PC-9 (cell line): ENCODE data around the gene RPL31. TPM values are rescaled to one million over a fixed set of nuclear protein-coding genes. Genes with fewer than 3 reads are reported as not detected.

ENCODE experiments used
- Bru-seq: library from RNA; stranded (reverse); fragments of 400-500 nt; gene quantifications from one replicate; lab custom pipeline; 2021; lab: Mats Ljungman, UMichigan
- BruChase-seq, 2 experiments: library from RNA; stranded (reverse); fragments of 400-500 nt; gene quantifications; one replicate each; lab custom pipeline; 2021; lab: Mats Ljungman, UMichigan
- BruUV-seq: library from RNA; stranded (reverse); fragments of 400-500 nt; replicated peaks from 2 replicates; lab custom pipeline; 2021; lab: Mats Ljungman, UMichigan
- CTCF ChIA-PET: fragments of 300-600 bp; sonication (Branson Sonifier 250); formaldehyde crosslinking; loops from one replicate; lab custom pipeline; 2022; ENCODE audit warnings: antibody characterized with exemption; lab: Charles Lee
- POLR2A ChIA-PET: fragments of 300-600 bp; sonication (Branson Sonifier 250); formaldehyde crosslinking; loops from one replicate; lab custom pipeline; 2022; ENCODE audit warnings: antibody characterized with exemption; ENCODE audit not compliant: unreplicated experiment; lab: Charles Lee
- DNase-seq, 2 experiments: peaks; one replicate each; pipeline versions ENCODE4 v3.0.0 to v3.0.0-alpha.2; 2015 to 2022; ENCODE audit warnings: mixed read lengths in 1 of 2
- H2AFZ ChIP-seq: fragments of 200-600 bp; sonication (generic); 2 replicates; pipeline ENCODE4 v1.8.1; 2017; ENCODE audit warnings: antibody characterized with exemption
- H3F3A ChIP-seq: fragments of 200-600 bp; sonication (generic); 2 replicates; pipeline ENCODE4 v1.8.1; 2017; ENCODE audit warnings: antibody characterized with exemption, mild to moderate bottlenecking, low read depth; ENCODE audit not compliant: insufficient read depth
- H3K27ac ChIP-seq: fragments of 200-600 bp; sonication (generic); 2 replicates; pipeline ENCODE4 v1.6.1; 2016; ENCODE audit warnings: mixed run types
- H3K27me3 ChIP-seq: fragments of 200-600 bp; sonication (generic); 2 replicates; pipeline ENCODE4 v1.6.1; 2016; ENCODE audit warnings: low read depth, mixed run types; ENCODE audit not compliant: insufficient read depth
- H3K36me3 ChIP-seq: fragments of 200-600 bp; sonication (generic); 2 replicates; pipeline ENCODE4 v1.6.1; 2016; ENCODE audit warnings: low read depth, mixed run types
- H3K4me1 ChIP-seq: fragments of 200-600 bp; sonication (generic); replicated peaks from 2 replicates; pipeline ENCODE4 v1.6.1; 2016; ENCODE audit warnings: mixed run types; ENCODE audit not compliant: insufficient read depth
- H3K4me2 ChIP-seq: fragments of 200-600 bp; sonication (generic); 2 replicates; pipeline ENCODE4 v1.6.1; 2017; ENCODE audit warnings: mixed run types
- H3K4me3 ChIP-seq: fragments of 200-600 bp; sonication (generic); 2 replicates; pipeline ENCODE4 v1.6.1; 2016; ENCODE audit warnings: mixed run types
- H3K79me2 ChIP-seq: fragments of 200-600 bp; sonication (generic); 2 replicates; pipeline ENCODE4 v1.6.1; 2017; ENCODE audit warnings: low read depth, mixed run types
- H3K9me2 ChIP-seq: fragments of 200-600 bp; sonication (generic); 2 replicates; pipeline ENCODE4 v1.8.1; 2017; ENCODE audit warnings: mild to moderate bottlenecking; ENCODE audit not compliant: insufficient read depth
- H3K9me3 ChIP-seq: fragments of 200-600 bp; sonication (generic); 2 replicates; pipeline ENCODE4 v1.8.1; 2016; ENCODE audit warnings: low read depth; ENCODE audit not compliant: insufficient read depth
- H4K20me1 ChIP-seq: fragments of 200-600 bp; sonication (generic); 2 replicates; pipeline ENCODE4 v1.8.1; 2017; ENCODE audit not compliant: insufficient read depth
- EZH2 ChIP-seq: fragments of 200-600 bp; sonication (generic); IDR thresholded peaks from 2 replicates; pipeline ENCODE4 v1.8.0; 2017; ENCODE audit warnings: antibody characterized with exemption, low read depth
- intact Hi-C: fragments of 100-400 bp; cut with micrococcal nuclease; formaldehyde crosslinking; loops from one replicate; pipeline ENCODE4 v1.10.0; 2022; ENCODE audit not compliant: unreplicated experiment
- long read RNA-seq: library from polyadenylated mRNA; stranded (forward); transcript quantifications from one replicate; pipeline ENCODE4 v2.0.0, GENCODE V29; 2022
- total RNA-seq: library from RNA; stranded (reverse); gene quantifications from 2 replicates; pipeline ENCODE4 v1.2.3, GENCODE V29; 2021
- TF ChIP-seq, protein P1 (sequence below): fragments of 200-600 bp; sonication (generic); conservative IDR thresholded peaks from 2 replicates; pipeline ENCODE4 v1.6.1; 2017; ENCODE audit warnings: mixed run types, antibody characterized with exemption, mild to moderate bottlenecking, moderate library complexity

Gene RPL31
- 1,090 and 1,251 TPM in 2 replicates for total RNA-seq
- Bru-seq, nascent RNA = percentile 95 among the genes with signal in this experiment
- BruChase-seq, experiment 1, labeled RNA remaining after a 2-hour chase = percentile 94 among the genes with signal in this experiment
- BruChase-seq, experiment 2, labeled RNA remaining after a 6-hour chase = percentile 93 among the genes with signal in this experiment
- long read RNA-seq, transcript RPL31-205 (4 exons, 716 nt) = minor isoform, 12 of 658 reads
- long read RNA-seq, transcript RPL31-208 (4 exons, 825 nt) = minor isoform, 116 of 658 reads
- long read RNA-seq, transcript RPL31-201 (5 exons, 1,865 nt) = major isoform, 440 of 658 reads
- long read RNA-seq, partial matches to known transcripts = 67 of 658 reads
- long read RNA-seq, other reads (novel, unspliced or antisense) = 16 of 658 reads

GRCh38 chr2:101001691-101002561, at the start of gene RPL31:
RPL31 (plus strand) TSS chr2:101002289; CDS start chr2:101002702, 413 bp downstream.
- CTCF ChIA-PET = interaction anchor here (0.6 to 0.7 kb wide), 2 partner anchors 10 to 180 kb away, joined by 3 to 4 read pairs; no protein-coding TSS in a partner anchor

DNA sequence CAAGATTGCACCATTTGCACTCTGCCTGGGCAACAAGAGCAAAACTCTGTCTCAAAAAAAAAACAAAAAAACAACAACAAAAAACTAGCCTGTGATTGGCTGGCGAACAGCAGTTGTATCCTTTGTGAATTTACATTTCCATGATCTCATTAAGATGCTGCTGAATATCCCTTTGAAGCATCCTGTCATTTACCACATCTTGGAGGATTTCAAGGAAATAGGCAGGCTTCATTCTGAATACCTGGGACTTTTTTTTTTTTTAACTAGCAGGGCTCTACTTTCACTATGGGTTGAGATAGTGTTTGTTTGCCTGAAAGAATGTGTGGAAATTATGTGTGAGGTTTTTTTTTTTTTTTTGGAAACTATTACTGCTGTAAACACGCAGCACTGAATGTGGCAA, 49.6 kb upstream of the RPL31 start:
- Histone ChIP-seq H3K79me2 (no peaks in the 10 kb centered on the region), H3K27ac (no peak overlapping the region), H2AFZ (no peak overlapping the region), H4K20me1 (no peaks in the 10 kb centered on the region), H3F3A (peaks cover 8% of the 10 kb centered on the region; the same call in 1 of the 2 replicates), H3K36me3 (peaks cover 15% of the 10 kb centered on the region; the same call in 1 of the 2 replicates), H3K4me1 (no peaks in the 10 kb centered on the region), H3K4me2 (no peak overlapping the region), H3K4me3 (no peak overlapping the region), H3K9me3 (no peaks in the 10 kb centered on the region), H3K27me3 (no peaks in the 10 kb centered on the region), H3K9me2 (no peaks in the 10 kb centered on the region)
- no peak for DNase-seq
- POLR2A ChIA-PET = no interaction called here
- TF ChIP-seq EZH2 = no peak
- TF ChIP-seq, protein P1, sequence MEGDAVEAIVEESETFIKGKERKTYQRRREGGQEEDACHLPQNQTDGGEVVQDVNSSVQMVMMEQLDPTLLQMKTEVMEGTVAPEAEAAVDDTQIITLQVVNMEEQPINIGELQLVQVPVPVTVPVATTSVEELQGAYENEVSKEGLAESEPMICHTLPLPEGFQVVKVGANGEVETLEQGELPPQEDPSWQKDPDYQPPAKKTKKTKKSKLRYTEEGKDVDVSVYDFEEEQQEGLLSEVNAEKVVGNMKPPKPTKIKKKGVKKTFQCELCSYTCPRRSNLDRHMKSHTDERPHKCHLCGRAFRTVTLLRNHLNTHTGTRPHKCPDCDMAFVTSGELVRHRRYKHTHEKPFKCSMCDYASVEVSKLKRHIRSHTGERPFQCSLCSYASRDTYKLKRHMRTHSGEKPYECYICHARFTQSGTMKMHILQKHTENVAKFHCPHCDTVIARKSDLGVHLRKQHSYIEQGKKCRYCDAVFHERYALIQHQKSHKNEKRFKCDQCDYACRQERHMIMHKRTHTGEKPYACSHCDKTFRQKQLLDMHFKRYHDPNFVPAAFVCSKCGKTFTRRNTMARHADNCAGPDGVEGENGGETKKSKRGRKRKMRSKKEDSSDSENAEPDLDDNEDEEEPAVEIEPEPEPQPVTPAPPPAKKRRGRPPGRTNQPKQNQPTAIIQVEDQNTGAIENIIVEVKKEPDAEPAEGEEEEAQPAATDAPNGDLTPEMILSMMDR = no peak
- CTCF ChIA-PET = no interaction called here
- intact Hi-C loops = no loop called here
- BruUV-seq = no TSS peak

More at GRCh38 chr2:101001691-101002561, at the start of gene RPL31:
- Histone ChIP-seq H3K27ac (peak within 1 kb of the TSS; percentile 89), H3F3A (peaks cover 67% of the 10 kb centered on the region), H2AFZ (peak within 1 kb of the TSS; percentile 96), H3K79me2 (peaks cover 42% of the 10 kb centered on the region), H3K9me3 (no peaks in the 10 kb centered on the region), H3K4me1 (peaks cover 14% of the 10 kb centered on the region), H3K36me3 (peaks cover 42% of the 10 kb centered on the region), H3K4me2 (peak within 1 kb of the TSS; percentile 85), H3K9me2 (no peaks in the 10 kb centered on the region), H3K27me3 (no peaks in the 10 kb centered on the region), H4K20me1 (peaks cover 40% of the 10 kb centered on the region), H3K4me3 (peak within 1 kb of the TSS; percentile 96)
- peak; percentile 86 to 92 for DNase-seq
- TF ChIP-seq, protein P1 = no peak
- TF ChIP-seq EZH2 = no peak
- BruUV-seq = TSS peak; percentile 83
- POLR2A ChIA-PET = interaction anchor here (0.5 to 0.9 kb wide), 9 partner anchors 11 to 1601 kb away, joined by 3 to 9 read pairs (median 6); partner anchors contain the start of gene PDCL3
- intact Hi-C loops = no loop called here

DNA sequence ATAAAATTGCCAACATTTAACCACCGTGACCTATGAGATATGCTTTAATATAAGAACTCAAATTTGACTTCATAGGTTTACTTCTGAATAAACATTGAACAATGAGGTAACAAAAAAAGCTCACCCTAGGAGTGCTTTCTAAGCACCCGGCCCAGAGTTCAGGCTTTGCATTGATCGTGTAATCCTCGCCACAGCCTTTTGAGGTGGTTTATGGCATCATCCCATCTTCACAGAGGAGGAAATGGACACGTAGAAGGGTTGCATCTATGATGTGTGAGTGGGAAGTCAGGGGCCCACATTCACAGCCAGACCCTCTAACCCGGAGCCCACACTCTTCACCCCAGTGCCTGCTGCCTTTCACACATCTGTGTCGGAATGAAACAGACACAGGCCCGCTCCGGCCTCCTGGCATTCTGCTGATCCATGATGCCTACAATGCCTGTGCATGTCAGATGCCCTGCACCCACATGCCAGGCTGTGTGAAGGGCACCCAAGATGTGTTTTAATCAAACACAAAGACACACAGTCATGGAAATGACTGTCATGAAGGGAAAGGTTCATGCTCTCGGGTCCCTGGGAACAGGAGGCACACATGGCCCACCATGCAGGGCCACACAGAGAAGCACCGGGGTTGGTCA, 48.6 kb upstream of the RPL31 start:
- Histone ChIP-seq H3K27me3 (no peaks in the 10 kb centered on the region), H3K27ac (no peak overlapping the region), H3K4me2 (no peak overlapping the region), H3K79me2 (no peaks in the 10 kb centered on the region), H3K36me3 (peaks cover 15% of the 10 kb centered on the region; the same call in 1 of the 2 replicates), H3K9me3 (no peaks in the 10 kb centered on the region), H3K4me1 (peaks cover 4% of the 10 kb centered on the region; the same call in 1 of the 2 replicates), H3F3A (peaks cover 12% of the 10 kb centered on the region; the same call in 1 of the 2 replicates), H2AFZ (no peak overlapping the region), H3K9me2 (no peaks in the 10 kb centered on the region), H3K4me3 (no peak overlapping the region), H4K20me1 (no peaks in the 10 kb centered on the region)
- ChIA-PET CTCF (no interaction called here), POLR2A (no interaction called here)
- no TSS peak for BruUV-seq
- intact Hi-C loops = no loop called here
- no peak for DNase-seq
- TF ChIP-seq, protein P1 = no peak
- TF ChIP-seq EZH2 = no peak
